GM18951 (cell line): ENCODE measurements around the gene PCDHB1.
"Not testable (repeated sequence)": the region's sequence is repeated elsewhere in the genome, so short reads cannot be mapped to it uniquely, and the experiment has no call there.

Source experiments
- POLR2A ChIP-seq: IDR thresholded peaks from 4 replicates; pipeline ENCODE4 v1.6.1; 2011; ENCODE audit warnings: mild to moderate bottlenecking; ENCODE audit not compliant: insufficient read length, insufficient read depth; ENCODE audit errors: extremely low read depth
- in situ Hi-C: fragments of 300-500 bp; cut with MboI; formaldehyde crosslinking; loops from one replicate; pipeline ENCODE4 v1.12.0; 2022; ENCODE audit warnings: low sequenced_read_pairs, mixed read lengths, inconsistent platforms; ENCODE audit not compliant: unreplicated experiment

Gene PCDHB1

DNA sequence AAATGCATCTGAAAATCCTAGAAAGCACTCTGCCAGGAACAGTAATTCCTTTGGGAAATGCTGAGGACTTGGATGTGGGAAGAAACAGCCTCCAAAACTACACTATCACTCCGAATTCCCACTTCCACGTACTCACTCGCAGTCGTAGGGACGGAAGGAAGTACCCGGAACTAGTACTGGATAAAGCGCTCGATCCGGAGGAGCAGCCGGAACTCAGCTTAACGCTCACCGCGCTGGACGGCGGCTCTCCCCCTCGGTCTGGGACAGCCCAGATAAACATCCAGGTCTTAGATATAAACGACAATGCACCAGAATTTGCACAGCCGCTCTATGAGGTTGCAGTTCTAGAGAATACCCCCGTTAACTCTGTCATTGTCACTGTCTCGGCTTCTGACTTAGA is 49.9 kb downstream of the PCDHB1 start:
- TF ChIP-seq POLR2A = no peak
- in situ Hi-C loops = no loop called here

DNA sequence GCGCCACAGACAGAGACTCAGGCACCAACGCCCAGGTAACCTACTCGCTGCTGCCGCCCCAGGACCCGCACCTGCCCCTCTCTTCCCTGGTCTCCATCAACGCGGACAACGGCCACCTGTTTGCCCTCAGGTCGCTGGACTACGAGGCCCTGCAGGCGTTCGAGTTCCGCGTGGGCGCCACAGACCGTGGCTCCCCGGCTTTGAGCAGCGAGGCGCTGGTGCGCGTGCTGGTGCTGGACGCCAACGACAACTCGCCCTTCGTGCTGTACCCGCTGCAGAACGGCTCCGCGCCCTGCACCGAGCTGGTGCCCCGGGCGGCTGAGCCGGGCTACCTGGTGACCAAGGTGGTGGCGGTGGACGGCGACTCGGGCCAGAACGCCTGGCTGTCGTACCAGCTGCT is 50.9 kb downstream of the PCDHB1 start:
- in situ Hi-C loops = not testable (repeated sequence)

DNA sequence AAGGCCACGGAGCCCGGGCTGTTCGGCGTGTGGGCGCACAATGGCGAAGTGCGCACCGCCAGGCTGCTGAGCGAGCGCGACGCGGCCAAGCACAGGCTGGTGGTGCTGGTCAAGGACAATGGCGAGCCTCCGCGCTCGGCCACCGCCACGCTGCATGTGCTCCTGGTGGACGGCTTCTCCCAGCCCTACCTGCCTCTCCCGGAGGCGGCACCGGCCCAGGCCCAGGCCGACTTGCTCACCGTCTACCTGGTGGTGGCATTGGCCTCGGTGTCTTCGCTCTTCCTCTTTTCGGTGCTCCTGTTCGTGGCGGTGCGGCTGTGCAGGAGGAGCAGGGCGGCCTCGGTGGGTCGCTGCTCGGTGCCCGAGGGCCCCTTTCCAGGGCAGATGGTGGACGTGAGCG is 51.3 kb downstream of the PCDHB1 start:
- in situ Hi-C loops = not testable (repeated sequence)

DNA sequence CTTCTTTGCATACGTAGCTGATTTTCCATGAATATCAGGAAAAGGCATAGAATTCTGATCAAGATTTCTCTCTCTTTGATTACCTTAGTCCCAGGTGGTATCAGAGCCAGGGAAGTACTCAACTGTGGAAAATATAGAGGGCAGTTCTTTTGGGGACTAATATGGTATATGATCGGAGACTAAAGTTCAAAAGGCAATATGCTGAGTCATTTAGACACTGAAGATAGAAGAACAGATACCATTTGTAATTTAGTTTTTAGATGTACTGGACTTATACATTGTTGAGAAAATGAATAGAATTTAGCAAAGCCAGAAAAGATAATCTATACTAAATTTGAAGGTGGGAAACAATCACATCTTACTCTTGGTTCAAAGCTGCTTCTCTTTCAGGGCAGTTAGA is 54.2 kb downstream of the PCDHB1 start:
- in situ Hi-C loops = no loop called here
- TF ChIP-seq POLR2A = no peak
